Measurements from ENCODE around the gene CHN1. TPM values are rescaled to one million over a fixed set of nuclear protein-coding genes. Genes with fewer than 3 reads are reported as not detected.

The CHN1 gene
- total and polyA plus RNA-seq, 2 of the 8 experiments (the other 6 are each of a cell fraction or from before 2014, with no cell fraction given) = 54.0 to 65.7 TPM

DNA sequence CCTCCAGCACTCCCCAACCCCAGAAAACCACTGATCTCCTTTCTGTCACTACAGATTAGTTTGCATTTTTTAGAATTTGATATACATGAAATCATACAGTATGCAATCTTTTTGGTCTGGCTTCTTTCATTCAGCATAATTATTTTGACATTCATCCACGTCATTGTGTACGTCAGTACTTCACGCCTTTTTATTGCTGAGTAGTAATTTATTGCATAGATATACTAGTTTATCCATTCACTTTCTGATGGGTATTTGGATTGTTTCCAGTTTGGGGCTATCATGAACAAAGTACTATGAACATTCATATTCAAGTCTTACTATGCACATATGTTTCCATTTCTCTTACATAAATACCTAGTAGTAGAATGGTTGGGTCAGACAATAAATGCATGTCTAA, 20.1 kb upstream of the CHN1 start (continued):
- TF ChIP-seq, protein P1, sequence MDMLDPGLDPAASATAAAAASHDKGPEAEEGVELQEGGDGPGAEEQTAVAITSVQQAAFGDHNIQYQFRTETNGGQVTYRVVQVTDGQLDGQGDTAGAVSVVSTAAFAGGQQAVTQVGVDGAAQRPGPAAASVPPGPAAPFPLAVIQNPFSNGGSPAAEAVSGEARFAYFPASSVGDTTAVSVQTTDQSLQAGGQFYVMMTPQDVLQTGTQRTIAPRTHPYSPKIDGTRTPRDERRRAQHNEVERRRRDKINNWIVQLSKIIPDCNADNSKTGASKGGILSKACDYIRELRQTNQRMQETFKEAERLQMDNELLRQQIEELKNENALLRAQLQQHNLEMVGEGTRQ (IDR thresholded peaks at IDR 0.05; ENCODE audit: low read length) = no peak
- TF ChIP-seq CHD2 (IDR thresholded peaks at IDR 0.05; ENCODE audit: low read length) = no peak
- no peak for TF ChIP-seq RFX5 (IDR thresholded peaks at IDR 0.05; ENCODE audit: borderline replicate concordance, low read depth, low read length)
- no peak for TF ChIP-seq SP4 (IDR thresholded peaks at IDR 0.05; ENCODE audit: low read length)
- TF ChIP-seq SP2 (IDR thresholded peaks at IDR 0.05; ENCODE audit: low read length) = no peak
- TF ChIP-seq TCF12 (IDR thresholded peaks at IDR 0.05; ENCODE audit: low read depth, low read length) = no peak
- TF ChIP-seq HDAC2 (IDR thresholded peaks at IDR 0.05; ENCODE audit: borderline replicate concordance in 1 of 2, low read depth in 2 of 2, low read length in 2 of 2) = no peak
- TF ChIP-seq CTBP2 (IDR thresholded peaks at IDR 0.05; ENCODE audit: borderline replicate concordance, insufficient read depth, insufficient read length, low read length) = no peak
- no peak for TF ChIP-seq RAD21 (IDR thresholded peaks at IDR 0.05 in 1 of 2, conservative IDR thresholded peaks at IDR 0.05 in 1 of 2; ENCODE audit: low read depth in 2 of 2, low read length in 2 of 2)

All from H1 (cell line).